ENCODE data around the gene ROCK1.
"Not testable (repeated sequence)": the region's sequence is repeated elsewhere in the genome, so short reads cannot be mapped to it uniquely, and the experiment has no call there.

ROCK1 gene

DNA sequence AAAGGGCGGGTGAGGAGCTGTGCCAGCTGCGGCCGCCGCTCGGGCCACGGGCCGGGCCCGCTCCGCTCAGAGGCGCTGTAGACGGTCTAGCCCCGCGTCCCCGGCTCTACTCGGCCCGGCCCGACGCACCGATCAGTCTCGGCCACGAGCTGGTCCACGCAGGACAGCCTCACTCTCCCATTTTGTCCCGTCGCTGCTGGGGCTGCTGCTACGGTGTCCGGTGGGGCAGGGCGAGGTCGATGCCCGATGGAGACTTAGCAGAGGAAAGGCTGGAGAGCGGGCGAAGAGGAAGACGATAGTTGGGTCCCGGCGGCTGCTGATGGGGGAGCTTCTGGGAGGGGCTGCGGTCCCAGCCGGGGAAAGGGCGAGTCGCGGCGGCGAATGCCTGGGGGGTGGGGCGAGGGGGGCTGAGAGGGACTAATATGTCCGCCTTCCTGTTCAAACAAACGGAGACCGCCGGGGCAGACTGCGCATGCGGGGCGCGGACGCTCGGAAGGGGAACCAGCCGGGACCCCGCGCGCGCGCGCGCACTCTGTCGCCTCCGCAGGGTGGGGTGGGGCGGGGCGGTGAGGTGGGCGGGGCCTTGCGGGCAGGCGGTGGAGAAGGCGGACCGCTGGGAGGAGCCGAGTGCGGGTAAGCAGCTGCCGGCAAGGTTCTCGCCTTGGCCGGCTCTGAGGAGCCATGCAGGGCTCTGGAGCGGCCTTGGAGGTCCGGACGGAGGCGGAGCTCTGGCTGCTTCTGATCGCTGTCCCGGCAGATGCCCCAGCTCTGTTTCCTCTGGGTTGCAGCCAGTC is at the start of gene ROCK1:
Gene ROCK1, minus strand, starts transcription at position 468 of the 794 bp plus-strand sequence. CDS start 903 bp downstream, outside the sequence.
- Histone ChIP-seq H3K27ac (peak within 1 kb of the TSS; percentile 95 to 99 (median 98)), H3K4me3 (peak within 1 kb of the TSS; percentile 83 to 100 (median 96)), H3K4me2 (peak within 1 kb of the TSS; percentile 88 to 98 (median 93)), H3K9me3 (replicated peaks in 1 of 11) (peaks cover 0 to 9% (median 0%) of the 10 kb centered on the region in 11 experiments; a peak in 7 of 22 replicates), H3K4me1 (peaks cover 26 to 58% (median 31%) of the 10 kb centered on the region in 10 experiments), H3K27me3 (no peaks in the 10 kb centered on the region), H3K9ac (peak within 1 kb of the TSS; percentile 95 to 99 (median 98)), H4K20me1 (peaks cover 41 to 49% (median 46%) of the 10 kb centered on the region in 11 experiments), H3K36me3 (peaks cover 0 to 18% (median 9%) of the 10 kb centered on the region in 11 experiments; a peak in 7 of 22 replicates)
- no peak for TF ChIP-seq Cebpa-rat (IDR thresholded peaks at IDR 0.05)

DNA sequence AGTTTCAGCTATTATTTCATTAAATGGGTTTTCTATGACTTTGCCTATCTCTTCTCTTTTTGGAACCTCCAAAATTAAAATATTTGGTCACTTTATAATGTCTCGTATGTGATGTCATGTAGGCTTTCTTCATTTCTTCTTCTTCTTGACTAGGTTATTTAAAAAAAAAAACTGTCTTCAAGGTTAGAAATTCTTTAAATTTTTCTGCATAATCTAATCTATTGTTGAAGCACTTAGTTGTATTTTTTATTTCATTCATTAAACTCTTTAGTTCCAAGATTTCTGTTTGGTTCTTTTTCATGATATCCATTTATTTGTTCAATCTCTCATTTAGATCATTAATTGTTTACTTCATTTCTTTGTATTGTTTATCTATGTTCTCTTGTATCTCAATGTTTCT is 43.8 kb upstream of the ROCK1 start:
- peaks cover 0 to 12% (median 0%) of the 10 kb centered on the region in 10 experiments; a peak in 5 of 20 replicates for H3K4me1 ChIP-seq
- no peak overlapping the region for H3K4me2 ChIP-seq
- H3K36me3 ChIP-seq, result peaks cover 0 to 5% (median 0%) of the 10 kb centered on the region in 11 experiments; a peak in 1 of 22 replicates
- no peak overlapping the region for H3K27ac ChIP-seq
- no peak overlapping the region for H3K9ac ChIP-seq
- no peak overlapping the region for H3K4me3 ChIP-seq
- H4K20me1 ChIP-seq, result no peaks in the 10 kb centered on the region
- H3K9me3 ChIP-seq (replicated peaks in 1 of 11), result peaks cover 37 to 67% (median 51%) of the 10 kb centered on the region in 11 experiments
- no peaks in the 10 kb centered on the region for H3K27me3 ChIP-seq
- TF ChIP-seq Cebpa-rat (IDR thresholded peaks at IDR 0.05), result no peak

DNA sequence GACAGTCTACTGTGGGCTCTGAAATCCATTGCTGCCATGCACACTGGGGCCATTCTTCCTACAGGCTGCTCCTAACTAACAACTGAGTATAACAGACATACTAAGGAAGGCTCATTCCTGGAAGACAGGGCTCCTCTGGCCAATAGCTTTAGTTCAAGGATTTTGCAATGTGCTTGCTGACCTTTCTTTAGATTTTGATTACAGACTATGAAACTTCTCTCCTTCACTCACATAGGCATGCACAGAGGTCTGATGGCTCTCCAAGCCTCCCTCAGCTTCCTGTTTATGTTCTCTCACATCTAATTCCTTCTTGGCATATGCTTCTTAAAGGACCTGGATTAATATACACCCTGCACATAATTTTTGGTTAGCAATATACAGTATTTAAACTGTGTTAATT is 34.4 kb upstream of the ROCK1 start:
- Histone ChIP-seq H3K9me3 (replicated peaks in 1 of 11) (peaks cover 8 to 38% (median 13%) of the 10 kb centered on the region in 11 experiments; a peak in 17 of 22 replicates), H3K36me3 (no peaks in the 10 kb centered on the region), H3K27ac (no peak overlapping the region), H3K4me1 (peaks cover 0 to 21% (median 2%) of the 10 kb centered on the region in 10 experiments; a peak in 8 of 20 replicates), H3K27me3 (no peaks in the 10 kb centered on the region), H3K9ac (no peak overlapping the region), H4K20me1 (no peaks in the 10 kb centered on the region), H3K4me2 (peak overlapping the region in 2 of 11 experiments; percentile 10 to 39; a peak in 3 of 22 replicates), H3K4me3 (no peak overlapping the region)
- no peak for TF ChIP-seq Cebpa-rat (IDR thresholded peaks at IDR 0.05)

DNA sequence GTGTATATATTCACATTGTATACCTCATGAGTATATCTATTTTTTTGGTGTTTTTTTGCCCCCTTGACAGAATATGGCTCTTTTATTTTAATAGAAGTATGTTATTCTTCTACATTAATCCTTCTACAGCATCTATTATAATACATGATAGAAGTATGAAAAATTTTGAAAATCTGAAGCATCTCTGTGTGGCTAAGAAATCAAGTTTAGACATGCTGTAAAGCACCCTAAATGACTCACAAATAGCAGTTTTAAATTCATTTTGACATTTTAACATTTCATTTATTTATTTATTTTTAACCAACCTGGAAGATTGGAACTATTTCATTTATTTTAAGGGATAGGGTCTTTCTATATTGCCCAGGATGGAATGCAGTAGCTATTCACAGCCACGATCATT is 33.8 kb upstream of the ROCK1 start:
- Histone ChIP-seq H3K27ac (no peak overlapping the region), H3K9me3 (replicated peaks in 1 of 11) (peaks cover 5 to 31% (median 11%) of the 10 kb centered on the region in 11 experiments; a peak in 16 of 22 replicates), H3K4me2 (0 out of 22 replicates have a peak overlapping the region, but pooled peaks of 1 of the 11 experiments have one; percentile 10), H3K36me3 (no peaks in the 10 kb centered on the region), H3K4me3 (no peak overlapping the region), H3K4me1 (peaks cover 0 to 21% (median 2%) of the 10 kb centered on the region in 10 experiments; a peak in 8 of 20 replicates), H3K9ac (no peak overlapping the region), H4K20me1 (no peaks in the 10 kb centered on the region), H3K27me3 (no peaks in the 10 kb centered on the region)
- TF ChIP-seq Cebpa-rat (IDR thresholded peaks at IDR 0.05), result no peak

- H3K4me3 ChIP-seq, result no peak overlapping the region
- no peaks in the 10 kb centered on the region for H3K27me3 ChIP-seq
- no peaks in the 10 kb centered on the region for H4K20me1 ChIP-seq
- TF ChIP-seq Cebpa-rat (IDR thresholded peaks at IDR 0.05), result no peak
- H3K9me3 ChIP-seq (replicated peaks in 1 of 11), result peaks cover 8 to 16% (median 9%) of the 10 kb centered on the region in 11 experiments
- H3K9ac ChIP-seq, result 0 out of 22 replicates have a peak overlapping the region, but pooled peaks of 1 of the 11 experiments have one; percentile 4
- H3K4me1 ChIP-seq, result peaks cover 0 to 21% (median 2%) of the 10 kb centered on the region in 10 experiments; a peak in 8 of 20 replicates
- no peaks in the 10 kb centered on the region for H3K36me3 ChIP-seq
- peak overlapping the region in 5 of 11 experiments; percentile 1 to 33 (median 19); a peak in 6 of 22 replicates for H3K4me2 ChIP-seq
- no peak overlapping the region for H3K27ac ChIP-seq
These were observed 30.2 kb upstream of the ROCK1 start for GRCh38 chr18:21141668-21142422.

DNA sequence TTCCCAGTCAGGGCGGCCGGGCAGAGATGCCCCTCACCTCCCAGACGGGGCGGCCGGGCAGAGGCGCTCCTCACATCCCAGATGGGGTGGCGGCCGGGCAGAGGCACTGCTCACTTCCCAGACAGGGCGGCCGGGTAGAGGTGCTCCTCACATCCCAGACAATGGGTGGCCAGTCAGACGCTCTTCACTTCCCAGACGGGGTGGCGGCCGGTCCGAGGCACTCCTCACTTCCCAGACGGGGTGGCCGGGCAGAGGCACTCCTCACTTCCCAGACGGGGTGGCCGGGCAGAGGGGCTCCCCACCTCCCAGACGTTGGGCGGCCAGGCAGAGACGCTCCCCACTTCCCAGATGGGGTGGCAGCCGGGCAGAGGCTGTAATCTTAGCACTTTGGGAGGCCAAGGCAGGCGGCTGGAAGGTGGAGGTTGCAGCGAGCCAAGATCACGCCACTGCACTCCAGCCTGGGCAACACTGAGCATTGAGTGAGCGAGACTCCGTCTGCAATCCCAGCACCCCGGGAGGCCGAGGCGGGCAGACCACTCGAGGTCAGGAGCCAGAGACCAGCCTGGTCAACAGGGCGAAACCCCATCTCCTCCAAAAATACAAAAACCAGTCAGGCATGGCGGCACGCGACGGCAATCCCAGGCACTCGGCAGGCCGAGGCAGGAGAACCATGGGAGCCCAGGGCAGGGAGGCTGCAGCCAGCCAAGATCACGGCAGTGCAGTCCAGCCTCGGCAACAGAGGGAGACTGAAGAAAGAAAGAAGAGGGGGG is 26.3 kb upstream of the ROCK1 start:
- not testable (repeated sequence) for H3K36me3 ChIP-seq, H3K4me2 ChIP-seq, H3K27me3 ChIP-seq, H3K4me3 ChIP-seq, H3K27ac ChIP-seq, H4K20me1 ChIP-seq, H3K9ac ChIP-seq
- Histone ChIP-seq H3K9me3 (replicated peaks in 1 of 11) (peaks cover 8 to 14% (median 9%) of the 10 kb centered on the region in 11 experiments), H3K4me1 (peaks cover 0 to 25% (median 2%) of the 10 kb centered on the region in 10 experiments; a peak in 8 of 20 replicates)

DNA sequence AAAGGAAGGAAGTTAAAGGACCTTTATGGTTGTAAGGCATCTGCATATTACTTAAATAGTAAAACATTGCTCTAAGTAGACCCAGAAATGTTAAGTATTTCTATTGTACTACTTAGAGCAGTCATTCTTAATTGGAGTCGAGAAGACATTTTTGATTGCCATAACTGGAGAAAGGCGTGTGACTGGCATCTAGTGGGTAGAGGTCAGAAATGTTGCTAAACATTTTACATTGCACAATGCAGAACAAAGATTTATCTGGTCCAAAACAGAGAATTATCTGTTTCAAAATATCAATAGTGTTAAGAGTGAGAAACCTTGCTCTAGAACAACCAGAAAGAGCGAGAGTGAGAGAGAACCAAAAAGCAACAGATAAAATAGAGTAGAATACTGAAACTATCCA is 23.3 kb upstream of the ROCK1 start:
- H3K4me1 ChIP-seq, result peaks cover 0 to 24% (median 0%) of the 10 kb centered on the region in 10 experiments; a peak in 5 of 20 replicates
- no peak overlapping the region for H3K4me2 ChIP-seq
- H4K20me1 ChIP-seq, result no peaks in the 10 kb centered on the region
- no peaks in the 10 kb centered on the region for H3K27me3 ChIP-seq
- TF ChIP-seq Cebpa-rat (IDR thresholded peaks at IDR 0.05), result 0 out of 22 replicates have a peak, but pooled peaks of 1 of the 11 experiments have one; percentile 14
- peaks cover 8 to 24% (median 18%) of the 10 kb centered on the region in 11 experiments for H3K9me3 ChIP-seq (replicated peaks in 1 of 11)
- no peaks in the 10 kb centered on the region for H3K36me3 ChIP-seq
- no peak overlapping the region for H3K4me3 ChIP-seq
- H3K9ac ChIP-seq, result no peak overlapping the region
- H3K27ac ChIP-seq, result no peak overlapping the region

DNA sequence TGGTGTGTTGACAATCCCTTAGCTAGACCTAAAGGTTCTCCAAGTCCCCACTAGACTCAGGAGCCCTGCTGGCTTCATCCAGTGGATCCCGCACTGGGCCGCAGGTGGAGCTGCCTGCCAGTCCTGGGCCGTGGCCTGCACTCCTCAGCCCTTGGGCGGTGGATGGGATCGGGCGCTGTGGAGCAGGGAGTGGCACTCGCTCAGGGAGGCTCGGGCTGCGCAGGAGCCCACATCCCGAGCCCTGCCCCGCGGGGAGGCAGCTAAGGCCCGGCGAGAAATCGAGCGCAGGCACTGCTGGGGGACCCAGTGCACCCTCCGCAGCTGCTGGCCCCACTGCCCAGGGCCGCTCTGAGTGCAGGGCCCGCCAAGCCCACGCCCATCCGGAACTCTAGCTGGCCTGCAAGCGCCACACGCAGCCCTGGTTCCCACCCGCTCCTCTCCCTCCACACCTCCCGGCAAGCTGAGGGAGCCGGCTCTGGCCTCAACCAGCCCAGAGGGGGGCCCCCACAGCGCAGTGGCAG is 20.8 kb upstream of the ROCK1 start:
- Histone ChIP-seq H3K27me3 (no peaks in the 10 kb centered on the region), H3K36me3 (no peaks in the 10 kb centered on the region), H3K4me2 (no peak overlapping the region), H3K4me1 (peaks cover 0 to 34% (median 0%) of the 10 kb centered on the region in 10 experiments; a peak in 5 of 20 replicates), H3K9me3 (replicated peaks in 1 of 11) (peaks cover under 1 to 16% (median 11%) of the 10 kb centered on the region in 11 experiments; a peak in 21 of 22 replicates), H4K20me1 (no peaks in the 10 kb centered on the region), H3K9ac (no peak overlapping the region), H3K4me3 (no peak overlapping the region), H3K27ac (no peak overlapping the region)
- no peak for TF ChIP-seq Cebpa-rat (IDR thresholded peaks at IDR 0.05)

Measured in BLaER1 treated with 17β-estradiol and CSF1 and Interleukin-3, amounts not matched to agents 10 nM and 100 nM (cell line).